GM21447 (cell line): ENCODE data around the gene GGA2.

Experiments
- ATAC-seq: cut with Tn5 transposase; IDR thresholded peaks from one replicate; pipeline ENCODE4 v1.9.1; 2021; ENCODE audit not compliant: unreplicated experiment

GGA2 gene

GRCh38 chr16:23423496-23424049 lies 86.7 kb downstream of the GGA2 start:
- no peak for ATAC-seq

GRCh38 chr16:23420011-23420410 lies 90.3 kb downstream of the GGA2 start:
- no peak for ATAC-seq

- no peak for ATAC-seq
These were observed 93.5 kb downstream of the GGA2 start for GRCh38 chr16:23416816-23417215.

GRCh38 chr16:23414731-23415130 lies 95.6 kb downstream of the GGA2 start:
- no peak for ATAC-seq
